ENCODE measurements around the gene KCNA5. TPM values are rescaled to one million over a fixed set of nuclear protein-coding genes. Genes with fewer than 3 reads are reported as not detected.

The KCNA5 gene
- polyA plus RNA-seq, 4 donors: 2.1 to 2.9 (median 2.5) TPM

Other genes starting within 250 kb of the KCNA5 start
- under 1 TPM; 0.08 to 0.36 (median 0.13) TPM for gene KCNA1, start 134.0 kb upstream of the KCNA5 start, polyA plus RNA-seq (ENCODE audit: insufficient read length in 4 of 4)